ENCODE measurements around the gene ZNF574.

Gene ZNF574

GRCh38 chr19:42078058-42078457, 2.1 kb downstream of the ZNF574 start:
- TF ChIP-seq POU2F2 (IDR thresholded peaks at IDR 0.05; ENCODE audit: low read depth, low read length) = no peak
- TF ChIP-seq TAF1 (IDR thresholded peaks at IDR 0.05; ENCODE audit: low read depth, low read length) = no peak
- no peak for TF ChIP-seq POLR2A (IDR thresholded peaks at IDR 0.05; ENCODE audit: low read depth, low read length)
- TF ChIP-seq PAX5 (IDR thresholded peaks at IDR 0.05; ENCODE audit: insufficient read depth, low read length, severe bottlenecking) = no peak
- no peak for TF ChIP-seq POLR2AphosphoS5 (IDR thresholded peaks at IDR 0.05; ENCODE audit: low read depth, low read length)
- no peak for TF ChIP-seq SPI1 (IDR thresholded peaks at IDR 0.05; ENCODE audit: low read depth, low read length)
- no peak for FAIRE-seq

DNA sequence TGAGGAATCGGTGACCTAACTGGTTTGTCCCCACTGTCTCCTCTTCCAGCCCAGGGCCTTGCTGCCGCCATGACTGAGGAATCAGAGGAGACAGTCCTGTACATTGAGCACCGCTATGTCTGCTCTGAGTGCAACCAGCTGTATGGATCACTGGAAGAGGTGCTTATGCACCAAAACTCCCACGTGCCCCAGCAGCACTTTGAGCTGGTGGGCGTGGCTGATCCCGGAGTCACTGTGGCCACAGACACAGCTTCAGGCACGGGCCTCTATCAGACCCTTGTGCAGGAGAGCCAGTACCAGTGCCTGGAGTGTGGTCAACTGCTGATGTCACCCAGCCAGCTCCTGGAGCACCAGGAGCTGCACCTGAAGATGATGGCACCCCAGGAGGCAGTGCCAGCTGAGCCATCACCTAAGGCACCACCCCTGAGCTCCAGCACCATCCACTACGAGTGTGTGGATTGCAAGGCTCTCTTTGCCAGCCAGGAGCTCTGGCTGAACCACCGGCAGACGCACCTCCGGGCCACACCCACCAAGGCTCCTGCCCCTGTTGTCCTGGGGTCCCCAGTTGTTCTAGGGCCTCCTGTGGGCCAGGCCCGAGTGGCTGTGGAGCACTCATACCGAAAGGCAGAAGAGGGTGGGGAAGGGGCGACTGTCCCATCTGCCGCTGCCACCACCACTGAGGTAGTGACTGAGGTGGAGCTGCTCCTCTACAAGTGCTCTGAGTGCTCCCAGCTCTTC, 2.7 kb downstream of the ZNF574 start:
- no peak for TF ChIP-seq PAX5 (IDR thresholded peaks at IDR 0.05; ENCODE audit: insufficient read depth, low read length, severe bottlenecking)
- no peak for TF ChIP-seq TAF1 (IDR thresholded peaks at IDR 0.05; ENCODE audit: low read depth, low read length)
- no peak for TF ChIP-seq SPI1 (IDR thresholded peaks at IDR 0.05; ENCODE audit: low read depth, low read length)
- no peak for TF ChIP-seq POU2F2 (IDR thresholded peaks at IDR 0.05; ENCODE audit: low read depth, low read length)
- TF ChIP-seq POLR2AphosphoS5 (IDR thresholded peaks at IDR 0.05; ENCODE audit: low read depth, low read length) = no peak
- no peak for TF ChIP-seq POLR2A (IDR thresholded peaks at IDR 0.05; ENCODE audit: low read depth, low read length)
- no peak for DNase-seq (ENCODE audit: insufficient read length, low spot score)
- no peak for FAIRE-seq

More at GRCh38 chr19:42078058-42078457, 2.1 kb downstream of the ZNF574 start:
- no peak for DNase-seq (ENCODE audit: insufficient read length, low spot score)

- FAIRE-seq (no peak), DNase-seq (ENCODE audit: insufficient read length, low spot score) (no peak)
- TF ChIP-seq SPI1 (IDR thresholded peaks at IDR 0.05; ENCODE audit: low read depth, low read length) (no peak), PAX5 (IDR thresholded peaks at IDR 0.05; ENCODE audit: insufficient read depth, low read length, severe bottlenecking) (no peak), POLR2AphosphoS5 (IDR thresholded peaks at IDR 0.05; ENCODE audit: low read depth, low read length) (no peak), TAF1 (IDR thresholded peaks at IDR 0.05; ENCODE audit: low read depth, low read length) (no peak), POLR2A (IDR thresholded peaks at IDR 0.05; ENCODE audit: low read depth, low read length) (no peak), POU2F2 (IDR thresholded peaks at IDR 0.05; ENCODE audit: low read depth, low read length) (no peak)
Observed at GRCh38 chr19:42079276-42079669, 3.3 kb downstream of the ZNF574 start.

DNA sequence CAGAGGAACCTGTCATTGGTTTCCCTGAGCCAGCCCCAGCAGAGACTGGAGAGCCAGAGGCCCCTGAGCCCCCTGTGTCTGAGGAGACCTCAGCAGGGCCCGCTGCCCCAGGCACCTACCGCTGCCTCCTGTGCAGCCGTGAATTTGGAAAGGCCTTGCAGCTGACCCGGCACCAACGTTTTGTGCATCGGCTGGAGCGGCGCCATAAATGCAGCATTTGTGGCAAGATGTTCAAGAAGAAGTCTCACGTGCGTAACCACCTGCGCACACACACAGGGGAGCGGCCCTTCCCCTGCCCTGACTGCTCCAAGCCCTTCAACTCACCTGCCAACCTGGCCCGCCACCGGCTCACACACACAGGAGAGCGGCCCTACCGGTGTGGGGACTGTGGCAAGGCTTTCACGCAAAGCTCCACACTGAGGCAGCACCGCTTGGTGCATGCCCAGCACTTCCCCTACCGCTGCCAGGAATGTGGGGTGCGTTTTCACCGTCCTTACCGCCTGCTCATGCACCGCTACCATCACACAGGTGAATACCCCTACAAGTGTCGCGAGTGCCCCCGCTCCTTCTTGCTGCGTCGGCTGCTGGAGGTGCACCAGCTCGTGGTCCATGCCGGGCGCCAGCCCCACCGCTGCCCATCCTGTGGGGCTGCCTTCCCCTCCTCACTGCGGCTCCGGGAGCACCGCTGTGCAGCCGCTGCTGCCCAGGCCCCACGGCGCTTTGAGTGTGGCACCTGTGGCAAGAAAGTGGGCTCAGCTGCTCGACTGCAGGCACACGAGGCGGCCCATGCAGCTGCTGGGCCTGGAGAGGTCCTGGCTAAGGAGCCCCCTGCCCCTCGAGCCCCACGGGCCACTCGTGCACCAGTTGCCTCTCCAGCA, 4.2 kb downstream of the ZNF574 start:
- no peak for DNase-seq (ENCODE audit: insufficient read length, low spot score)
- FAIRE-seq = no peak
- TF ChIP-seq PAX5 (IDR thresholded peaks at IDR 0.05; ENCODE audit: insufficient read depth, low read length, severe bottlenecking) = no peak
- TF ChIP-seq SPI1 (IDR thresholded peaks at IDR 0.05; ENCODE audit: low read depth, low read length) = no peak
- TF ChIP-seq POU2F2 (IDR thresholded peaks at IDR 0.05; ENCODE audit: low read depth, low read length) = no peak
- TF ChIP-seq TAF1 (IDR thresholded peaks at IDR 0.05; ENCODE audit: low read depth, low read length) = no peak
- TF ChIP-seq POLR2AphosphoS5 (IDR thresholded peaks at IDR 0.05; ENCODE audit: low read depth, low read length) = no peak
- TF ChIP-seq POLR2A (IDR thresholded peaks at IDR 0.05; ENCODE audit: low read depth, low read length) = no peak

DNA sequence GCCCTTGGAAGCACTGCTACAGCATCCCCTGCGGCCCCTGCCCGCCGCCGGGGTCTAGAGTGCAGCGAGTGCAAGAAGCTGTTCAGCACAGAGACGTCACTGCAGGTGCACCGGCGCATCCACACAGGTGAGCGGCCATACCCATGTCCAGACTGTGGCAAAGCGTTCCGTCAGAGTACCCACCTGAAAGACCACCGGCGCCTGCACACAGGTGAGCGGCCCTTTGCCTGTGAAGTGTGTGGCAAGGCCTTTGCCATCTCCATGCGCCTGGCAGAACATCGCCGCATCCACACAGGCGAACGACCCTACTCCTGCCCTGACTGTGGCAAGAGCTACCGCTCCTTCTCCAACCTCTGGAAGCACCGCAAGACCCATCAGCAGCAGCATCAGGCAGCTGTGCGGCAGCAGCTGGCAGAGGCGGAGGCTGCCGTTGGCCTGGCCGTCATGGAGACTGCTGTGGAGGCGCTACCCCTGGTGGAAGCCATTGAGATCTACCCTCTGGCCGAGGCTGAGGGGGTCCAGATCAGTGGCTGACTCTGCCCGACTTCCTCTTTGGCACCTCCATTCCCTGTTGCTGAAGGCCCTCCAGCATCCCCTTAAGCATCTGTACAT, 4.9 kb downstream of the ZNF574 start:
- DNase-seq (ENCODE audit: insufficient read length, low spot score) (no peak), FAIRE-seq (no peak)
- TF ChIP-seq PAX5 (IDR thresholded peaks at IDR 0.05; ENCODE audit: insufficient read depth, low read length, severe bottlenecking) (no peak), POLR2A (IDR thresholded peaks at IDR 0.05; ENCODE audit: low read depth, low read length) (no peak), SPI1 (IDR thresholded peaks at IDR 0.05; ENCODE audit: low read depth, low read length) (no peak), TAF1 (IDR thresholded peaks at IDR 0.05; ENCODE audit: low read depth, low read length) (no peak), POU2F2 (IDR thresholded peaks at IDR 0.05; ENCODE audit: low read depth, low read length) (no peak), POLR2AphosphoS5 (IDR thresholded peaks at IDR 0.05; ENCODE audit: low read depth, low read length) (no peak)

DNA sequence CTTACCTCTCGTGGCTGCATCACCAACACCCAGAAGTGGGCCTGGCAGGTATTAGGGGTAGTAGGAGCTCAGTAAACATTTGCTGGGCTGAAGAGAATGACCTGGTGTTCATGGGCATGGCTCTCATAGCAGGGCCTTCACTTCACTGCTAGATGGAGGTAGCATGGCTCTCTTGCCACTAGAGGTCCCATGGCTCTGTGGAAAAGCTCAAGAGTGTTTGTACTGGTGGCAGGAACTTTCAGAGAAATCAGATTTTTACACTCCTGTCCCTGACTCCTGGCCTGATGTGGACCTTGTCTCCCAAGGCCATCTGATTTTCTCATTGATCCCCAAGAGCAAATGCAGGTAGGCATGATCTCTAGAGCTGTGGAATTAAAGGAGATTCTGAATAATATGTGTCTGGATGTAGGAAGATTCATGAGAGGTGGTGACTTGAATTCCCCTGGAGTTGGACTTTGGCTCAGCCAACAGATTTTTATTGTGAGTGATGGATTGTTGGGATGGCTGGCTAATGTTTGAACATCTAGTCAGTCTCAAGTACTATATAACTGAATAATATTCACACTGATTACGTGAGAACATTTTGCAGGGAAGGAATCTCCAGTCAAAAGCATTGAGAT, 5.7 kb downstream of the ZNF574 start:
- FAIRE-seq = peak; percentile 57
- no peak for TF ChIP-seq SPI1 (IDR thresholded peaks at IDR 0.05; ENCODE audit: low read depth, low read length)
- TF ChIP-seq PAX5 (IDR thresholded peaks at IDR 0.05; ENCODE audit: insufficient read depth, low read length, severe bottlenecking) = no peak
- TF ChIP-seq TAF1 (IDR thresholded peaks at IDR 0.05; ENCODE audit: low read depth, low read length) = no peak
- no peak for TF ChIP-seq POLR2A (IDR thresholded peaks at IDR 0.05; ENCODE audit: low read depth, low read length)
- no peak for DNase-seq (ENCODE audit: insufficient read length, low spot score)

GRCh38 chr19:42083537-42083936, 7.6 kb downstream of the ZNF574 start:
- no peak for FAIRE-seq
- no peak for DNase-seq (ENCODE audit: insufficient read length, low spot score)
- no peak for TF ChIP-seq SPI1 (IDR thresholded peaks at IDR 0.05; ENCODE audit: low read depth, low read length)
- no peak for TF ChIP-seq POLR2AphosphoS5 (IDR thresholded peaks at IDR 0.05; ENCODE audit: low read depth, low read length)
- TF ChIP-seq POLR2A (IDR thresholded peaks at IDR 0.05; ENCODE audit: low read depth, low read length) = no peak
- no peak for TF ChIP-seq TAF1 (IDR thresholded peaks at IDR 0.05; ENCODE audit: low read depth, low read length)
- no peak for TF ChIP-seq PAX5 (IDR thresholded peaks at IDR 0.05; ENCODE audit: insufficient read depth, low read length, severe bottlenecking)
- no peak for TF ChIP-seq POU2F2 (IDR thresholded peaks at IDR 0.05; ENCODE audit: low read depth, low read length)

DNA sequence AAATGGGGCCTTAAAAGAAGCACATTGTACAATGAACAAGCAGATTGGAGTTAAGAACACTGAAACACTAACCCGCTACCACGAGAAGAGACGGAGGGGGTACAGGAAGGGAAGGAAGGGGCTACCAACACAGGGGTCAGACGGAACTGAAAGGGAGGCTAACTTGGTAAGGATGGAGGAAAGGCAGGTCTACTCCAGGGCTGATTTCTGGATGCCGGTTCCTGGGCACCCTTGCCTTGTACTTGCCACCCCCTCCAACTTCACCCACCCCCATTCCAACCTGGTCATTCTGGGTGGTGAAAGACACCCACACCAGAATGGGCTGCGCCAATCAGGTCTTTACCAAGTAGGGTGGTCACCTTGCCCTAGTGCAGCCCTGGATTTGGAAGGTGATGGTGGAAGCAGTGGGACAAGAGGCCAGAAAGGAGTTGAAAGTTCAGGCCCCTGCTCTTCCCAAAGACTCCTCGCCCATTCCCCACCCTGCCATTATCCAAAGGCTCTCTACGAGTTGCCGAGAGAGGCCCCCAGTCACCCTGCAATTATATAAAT, 10.3 kb downstream of the ZNF574 start:
- DNase-seq (ENCODE audit: insufficient read length, low spot score) = no peak
- TF ChIP-seq SPI1 (IDR thresholded peaks at IDR 0.05; ENCODE audit: low read depth, low read length) = no peak
- peak; percentile 29; the same call in 1 of the 2 replicates for TF ChIP-seq POLR2AphosphoS5 (IDR thresholded peaks at IDR 0.05; ENCODE audit: low read depth, low read length)
- peak; percentile 50 for FAIRE-seq

All from GM12891 (cell line).